K562 (cell line): ENCODE measurements around the gene PPP6C. TPM values are rescaled to one million over a fixed set of nuclear protein-coding genes. Genes with fewer than 3 reads are reported as not detected.

Experiments used
- ATAC-seq: fragments of 200-7000 bp; cut with Tn5 transposase; 3 replicates; pipeline ENCODE4 v1.9.1; 2020; ENCODE audit warnings: moderate library complexity
- BruUV-seq: library from RNA; stranded (reverse); fragments of 400-500 nt; replicated peaks from 2 replicates; lab custom pipeline; 2021; lab: Mats Ljungman, UMichigan
- CTCF ChIA-PET: fragments of 300-600 bp; formaldehyde crosslinking; extraction: SDS; loops from one replicate; lab custom pipeline; 2021; ENCODE audit warnings: low intra/inter-chr PET ratio; lab: Yijun Ruan, JAX
- POLR2A ChIA-PET: fragments of 300-600, 350-650 bp; sonication (Branson Sonifier 250); formaldehyde crosslinking; extraction: SDS; loops from one replicate; lab custom pipeline; 2021; ENCODE audit warnings: antibody characterized with exemption, inconsistent platforms; lab: Yijun Ruan, JAX
- DNase-seq, 4 experiments: peaks; one replicate each; pipeline versions ENCODE4 v3.0.0 to v3.0.0-alpha.2; 2011 to 2018; ENCODE audit warnings: low spot score in 3 of 4, mixed read lengths in 3 of 4; ENCODE audit errors: extremely low read depth in 1 of 4
- FAIRE-seq: peaks from 2 replicates; lab custom pipeline; 2011; peaks lifted over from hg19 to GRCh38; lab: Jason Lieb, UNC
- H2AFZ ChIP-seq: 2 replicates; pipeline ENCODE4 v1.6.0; 2011; ENCODE audit warnings: low read depth, low read length, control low read depth, inconsistent platforms
- H3K27ac ChIP-seq: fragments of 200-600 bp; 3 replicates; pipeline ENCODE4 v1.8.0; 2011; ENCODE audit warnings: low read depth, mild to moderate bottlenecking, control low read depth, inconsistent platforms, low read length, moderate library complexity, mixed read lengths; ENCODE audit errors: extremely low read depth
- H3K27me3 ChIP-seq, 2 experiments: fragments of 300-600 bp in 1 of 2; 2 replicates in 1 of 2; 3 replicates in 1 of 2; pipeline versions ENCODE4 v1.6.0 to v1.8.0; 2011; ENCODE audit warnings: inconsistent platforms in 2 of 2, low read length in 2 of 2, mild to moderate bottlenecking in 1 of 2, mixed read lengths in 1 of 2, moderate library complexity in 1 of 2; ENCODE audit not compliant: control insufficient read depth in 2 of 2, insufficient read depth in 2 of 2
- H3K36me3 ChIP-seq: fragments of 300-600 bp; 3 replicates; pipeline ENCODE4 v1.8.0; 2011; ENCODE audit warnings: mild to moderate bottlenecking, low read length, inconsistent platforms; ENCODE audit not compliant: control insufficient read depth, insufficient read depth
- H3K4me1 ChIP-seq, 2 experiments: fragments of 200-600 bp in 1 of 2; replicated peaks in 1 of 2; 2 replicates in 1 of 2; 3 replicates in 1 of 2; pipeline versions ENCODE4 v1.5.1 to v1.8.0; 2011; ENCODE audit warnings: inconsistent platforms in 2 of 2, low read length in 2 of 2, mild to moderate bottlenecking in 1 of 2, mixed read lengths in 1 of 2, moderate library complexity in 1 of 2; ENCODE audit not compliant: control insufficient read depth in 2 of 2, insufficient read depth in 2 of 2
- H3K4me2 ChIP-seq: 2 replicates; pipeline ENCODE4 v1.6.1; 2011; ENCODE audit warnings: low read length, control low read depth, inconsistent platforms, mixed read lengths; ENCODE audit not compliant: insufficient read depth
- H3K4me3 ChIP-seq: fragments of 200-600 bp; sonication (generic), shearing (Covaris generic); 2 replicates; pipeline ENCODE4 v1.5.1; 2016; ENCODE audit warnings: control low read depth, inconsistent platforms
- H3K79me2 ChIP-seq: fragments of 200-600 bp; 3 replicates; pipeline ENCODE4 v1.8.0; 2011; ENCODE audit warnings: low read length, inconsistent platforms; ENCODE audit not compliant: control insufficient read depth, insufficient read depth
- H3K9ac ChIP-seq, 2 experiments: 2 replicates each; pipeline versions ENCODE4 v1.6.0 to v1.6.1; 2011; ENCODE audit warnings: low read depth in 2 of 2, low read length in 2 of 2, control low read depth in 1 of 2, inconsistent platforms in 1 of 2, mild to moderate bottlenecking in 1 of 2, mixed read lengths in 1 of 2; ENCODE audit not compliant: insufficient read depth in 1 of 2
- H3K9me1 ChIP-seq: one replicate; pipeline ENCODE4 v1.6.0; 2011; ENCODE audit warnings: inconsistent platforms, mild to moderate bottlenecking, low read length, moderate library complexity; ENCODE audit not compliant: control insufficient read depth, insufficient read depth
- H3K9me3 ChIP-seq: replicated peaks from 2 replicates; pipeline ENCODE4 v1.5.1; 2011; ENCODE audit warnings: low read depth, low read length, inconsistent platforms; ENCODE audit not compliant: control insufficient read depth, insufficient read depth
- H4K20me1 ChIP-seq: replicated peaks from 2 replicates; pipeline ENCODE4 v1.6.1; 2011; ENCODE audit warnings: low read length, inconsistent platforms, mixed read lengths; ENCODE audit not compliant: control insufficient read depth, insufficient read depth
- CHD1 ChIP-seq: fragments of 200-600 bp; sonication (generic); IDR thresholded peaks from one replicate; pipeline ENCODE4 v1.6.1; 2012; ENCODE audit warnings: mild to moderate bottlenecking, moderate library complexity, low read length, inconsistent platforms
- MAZ ChIP-seq, 2 experiments: fragments of 450-650 bp in 1 of 2; sonication (generic) in 1 of 2; formaldehyde crosslinking; IDR thresholded peaks in 1 of 2; conservative IDR thresholded peaks in 1 of 2; 2 replicates each; pipeline versions ENCODE4 v1.4.0 to v1.5.0; 2020; ENCODE audit warnings: mild to moderate bottlenecking in 1 of 2, missing genetic modification reagents in 1 of 2
- NCOR1 ChIP-seq: fragments of 450-650 bp; IDR thresholded peaks from 2 replicates; pipeline ENCODE4 v1.6.1; 2016; ENCODE audit warnings: mild to moderate bottlenecking, moderate library complexity
- YBX1 ChIP-seq: fragments of 450-650 bp; IDR thresholded peaks from 2 replicates; pipeline ENCODE4 v1.7.1; 2016; ENCODE audit warnings: mild to moderate bottlenecking
- ZNF311 ChIP-seq: fragments of 250-450 bp; sonication (Bioruptor Pico); IDR thresholded peaks from 2 replicates; pipeline ENCODE4 v1.4.0; 2020; ENCODE audit warnings: mild to moderate bottlenecking, moderate library complexity
- WGBS: fragments of 100-300 bp; shearing (Covaris generic); methylation state at CpG from one replicate; pipeline ENCODE4 v1.1.6; 2016; ENCODE audit warnings: low coverage, mixed read lengths; ENCODE audit not compliant: insufficient coverage; ENCODE audit errors: missing lambda C conversion rate; 5-methylcytosine and 5-hydroxymethylcytosine counted together
- in situ Hi-C: fragments of 300-500 bp; cut with MboI; formaldehyde crosslinking; loops from 4 replicates; pipeline ENCODE4 v1.15.0; 2018; ENCODE audit warnings: inconsistent platforms, mixed read lengths
- intact Hi-C: fragments of 100-400 bp; cut with micrococcal nuclease; formaldehyde crosslinking; loops from 2 replicates; pipeline ENCODE4 v1.14.2; 2022
- polyA plus RNA-seq, 8 experiments: library from polyadenylated mRNA; depleted of rRNA in 4 of 8; stranded (reverse) in 5 of 8; unstranded in 3 of 8; fragments of >200 nt; fragmentation: Nextera tagmentation in 2 of 8; fragmentation: Illumina TruSeq in 1 of 8; extraction: Ambion mirVana in 2 of 8; extraction: Trizol in 1 of 8; gene quantifications; 2 replicates each; pipeline versions ENCODE4 v1.2.1 to v1.2.3, GENCODE V29; 2011 to 2014; ENCODE audit warnings: inconsistent platforms in 1 of 8, missing spikeins in 1 of 8
- total RNA-seq, 7 experiments: library from RNA; depleted of rRNA in 6 of 7; stranded (reverse); fragments of >200 nt in 6 of 7; fragmentation: Illumina TruSeq in 2 of 7; extraction: Trizol in 2 of 7; gene quantifications; 2 replicates each; pipeline versions ENCODE4 v1.2.1 to v1.2.3, GENCODE V29; 2011 to 2021; ENCODE audit warnings: low replicate concordance in 1 of 7
- TF ChIP-seq, protein P1 (sequence below): sonication (generic); formaldehyde crosslinking; IDR thresholded peaks from 2 replicates; pipeline ENCODE4 v1.8.0; 2022; ENCODE audit warnings: mild to moderate bottlenecking, missing genetic modification reagents
- TF ChIP-seq, protein P2 (sequence below): fragments of 450-650 bp; formaldehyde crosslinking; conservative IDR thresholded peaks from 2 replicates; pipeline ENCODE4 v1.4.0; 2022; ENCODE audit warnings: mild to moderate bottlenecking, missing genetic modification characterization
- TF ChIP-seq, protein P3 (sequence below): sonication (generic); formaldehyde crosslinking; IDR thresholded peaks from 2 replicates; pipeline ENCODE4 v1.8.0; 2023; ENCODE audit warnings: mild to moderate bottlenecking, missing genetic modification reagents
- TF ChIP-seq, protein P4 (sequence below), 2 experiments: fragments of 450-650 bp; IDR thresholded peaks; 2 replicates each; pipeline ENCODE4 v1.6.1; 2018; ENCODE audit warnings: mild to moderate bottlenecking in 2 of 2, low read depth in 1 of 2; ENCODE audit not compliant: partially characterized antibody in 2 of 2

Gene PPP6C
- total and polyA plus RNA-seq, 9 of the 15 experiments (the other 6 are each of a cell fraction or from before 2014, with no cell fraction given): 18.8 to 44.8 (median 38.3) TPM

DNA sequence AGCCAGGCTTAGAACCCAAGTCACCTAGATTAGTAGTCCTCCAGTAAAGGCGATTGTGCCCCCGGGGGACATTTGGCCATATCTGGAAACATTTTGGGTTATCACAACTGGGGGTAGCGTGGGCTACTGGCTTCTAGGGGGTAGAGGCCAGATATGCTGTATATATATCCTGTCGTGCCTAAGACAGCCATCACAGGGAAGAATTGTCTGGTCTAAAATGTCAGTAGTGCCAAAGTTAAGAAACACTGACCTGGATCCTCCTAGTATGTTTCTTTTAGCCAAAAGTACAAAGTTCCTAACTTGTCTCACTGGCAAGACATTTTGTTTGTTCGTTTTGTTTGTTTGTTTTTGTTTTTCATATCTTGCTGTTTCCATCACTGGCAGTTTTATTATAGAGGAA is 24.6 kb upstream of the PPP6C start (continued):
- TF ChIP-seq, protein P1, sequence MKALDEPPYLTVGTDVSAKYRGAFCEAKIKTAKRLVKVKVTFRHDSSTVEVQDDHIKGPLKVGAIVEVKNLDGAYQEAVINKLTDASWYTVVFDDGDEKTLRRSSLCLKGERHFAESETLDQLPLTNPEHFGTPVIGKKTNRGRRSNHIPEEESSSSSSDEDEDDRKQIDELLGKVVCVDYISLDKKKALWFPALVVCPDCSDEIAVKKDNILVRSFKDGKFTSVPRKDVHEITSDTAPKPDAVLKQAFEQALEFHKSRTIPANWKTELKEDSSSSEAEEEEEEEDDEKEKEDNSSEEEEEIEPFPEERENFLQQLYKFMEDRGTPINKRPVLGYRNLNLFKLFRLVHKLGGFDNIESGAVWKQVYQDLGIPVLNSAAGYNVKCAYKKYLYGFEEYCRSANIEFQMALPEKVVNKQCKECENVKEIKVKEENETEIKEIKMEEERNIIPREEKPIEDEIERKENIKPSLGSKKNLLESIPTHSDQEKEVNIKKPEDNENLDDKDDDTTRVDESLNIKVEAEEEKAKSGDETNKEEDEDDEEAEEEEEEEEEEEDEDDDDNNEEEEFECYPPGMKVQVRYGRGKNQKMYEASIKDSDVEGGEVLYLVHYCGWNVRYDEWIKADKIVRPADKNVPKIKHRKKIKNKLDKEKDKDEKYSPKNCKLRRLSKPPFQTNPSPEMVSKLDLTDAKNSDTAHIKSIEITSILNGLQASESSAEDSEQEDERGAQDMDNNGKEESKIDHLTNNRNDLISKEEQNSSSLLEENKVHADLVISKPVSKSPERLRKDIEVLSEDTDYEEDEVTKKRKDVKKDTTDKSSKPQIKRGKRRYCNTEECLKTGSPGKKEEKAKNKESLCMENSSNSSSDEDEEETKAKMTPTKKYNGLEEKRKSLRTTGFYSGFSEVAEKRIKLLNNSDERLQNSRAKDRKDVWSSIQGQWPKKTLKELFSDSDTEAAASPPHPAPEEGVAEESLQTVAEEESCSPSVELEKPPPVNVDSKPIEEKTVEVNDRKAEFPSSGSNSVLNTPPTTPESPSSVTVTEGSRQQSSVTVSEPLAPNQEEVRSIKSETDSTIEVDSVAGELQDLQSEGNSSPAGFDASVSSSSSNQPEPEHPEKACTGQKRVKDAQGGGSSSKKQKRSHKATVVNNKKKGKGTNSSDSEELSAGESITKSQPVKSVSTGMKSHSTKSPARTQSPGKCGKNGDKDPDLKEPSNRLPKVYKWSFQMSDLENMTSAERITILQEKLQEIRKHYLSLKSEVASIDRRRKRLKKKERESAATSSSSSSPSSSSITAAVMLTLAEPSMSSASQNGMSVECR (CRISPR knock-in tag): no peak
- TF ChIP-seq, protein P2, sequence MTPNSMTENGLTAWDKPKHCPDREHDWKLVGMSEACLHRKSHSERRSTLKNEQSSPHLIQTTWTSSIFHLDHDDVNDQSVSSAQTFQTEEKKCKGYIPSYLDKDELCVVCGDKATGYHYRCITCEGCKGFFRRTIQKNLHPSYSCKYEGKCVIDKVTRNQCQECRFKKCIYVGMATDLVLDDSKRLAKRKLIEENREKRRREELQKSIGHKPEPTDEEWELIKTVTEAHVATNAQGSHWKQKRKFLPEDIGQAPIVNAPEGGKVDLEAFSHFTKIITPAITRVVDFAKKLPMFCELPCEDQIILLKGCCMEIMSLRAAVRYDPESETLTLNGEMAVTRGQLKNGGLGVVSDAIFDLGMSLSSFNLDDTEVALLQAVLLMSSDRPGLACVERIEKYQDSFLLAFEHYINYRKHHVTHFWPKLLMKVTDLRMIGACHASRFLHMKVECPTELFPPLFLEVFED (CRISPR knock-in tag): no peak
- TF ChIP-seq YBX1: no peak

DNA sequence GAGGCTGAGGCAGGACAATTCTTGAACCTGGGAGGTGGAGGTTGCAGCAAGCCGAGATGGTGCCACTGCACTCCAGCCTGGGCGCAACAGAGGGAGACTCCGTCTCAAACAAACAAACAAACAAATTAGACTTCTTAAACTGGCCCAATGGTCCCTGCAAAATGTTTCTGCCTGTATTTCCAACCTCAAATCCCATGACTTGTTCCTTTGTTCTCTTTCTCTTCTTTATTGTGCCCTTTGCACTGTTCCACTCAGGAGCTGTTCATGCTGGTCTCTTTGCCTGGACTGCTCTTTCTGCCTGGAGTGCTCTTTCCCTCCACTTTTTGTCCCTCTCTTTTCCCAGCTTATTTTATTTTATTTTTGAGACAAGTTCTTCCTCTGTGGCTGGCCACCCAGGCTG is 14.9 kb upstream of the PPP6C start:
- no peak for ATAC-seq
- peaks cover 48% of the 10 kb centered on the region for H3K36me3 ChIP-seq
- FAIRE-seq: no peak
- TF ChIP-seq ZNF311 (CRISPR knock-in tag) (no peak), CHD1 (no peak), MAZ (CRISPR knock-in tag; conservative IDR thresholded peaks at IDR 0.05 in 1 of 2, IDR thresholded peaks at IDR 0.05 in 1 of 2) (no peak), NCOR1 (no peak)
- TF ChIP-seq, protein P3, sequence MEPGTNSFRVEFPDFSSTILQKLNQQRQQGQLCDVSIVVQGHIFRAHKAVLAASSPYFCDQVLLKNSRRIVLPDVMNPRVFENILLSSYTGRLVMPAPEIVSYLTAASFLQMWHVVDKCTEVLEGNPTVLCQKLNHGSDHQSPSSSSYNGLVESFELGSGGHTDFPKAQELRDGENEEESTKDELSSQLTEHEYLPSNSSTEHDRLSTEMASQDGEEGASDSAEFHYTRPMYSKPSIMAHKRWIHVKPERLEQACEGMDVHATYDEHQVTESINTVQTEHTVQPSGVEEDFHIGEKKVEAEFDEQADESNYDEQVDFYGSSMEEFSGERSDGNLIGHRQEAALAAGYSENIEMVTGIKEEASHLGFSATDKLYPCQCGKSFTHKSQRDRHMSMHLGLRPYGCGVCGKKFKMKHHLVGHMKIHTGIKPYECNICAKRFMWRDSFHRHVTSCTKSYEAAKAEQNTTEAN (CRISPR knock-in tag): no peak
- TF ChIP-seq, protein P4, sequence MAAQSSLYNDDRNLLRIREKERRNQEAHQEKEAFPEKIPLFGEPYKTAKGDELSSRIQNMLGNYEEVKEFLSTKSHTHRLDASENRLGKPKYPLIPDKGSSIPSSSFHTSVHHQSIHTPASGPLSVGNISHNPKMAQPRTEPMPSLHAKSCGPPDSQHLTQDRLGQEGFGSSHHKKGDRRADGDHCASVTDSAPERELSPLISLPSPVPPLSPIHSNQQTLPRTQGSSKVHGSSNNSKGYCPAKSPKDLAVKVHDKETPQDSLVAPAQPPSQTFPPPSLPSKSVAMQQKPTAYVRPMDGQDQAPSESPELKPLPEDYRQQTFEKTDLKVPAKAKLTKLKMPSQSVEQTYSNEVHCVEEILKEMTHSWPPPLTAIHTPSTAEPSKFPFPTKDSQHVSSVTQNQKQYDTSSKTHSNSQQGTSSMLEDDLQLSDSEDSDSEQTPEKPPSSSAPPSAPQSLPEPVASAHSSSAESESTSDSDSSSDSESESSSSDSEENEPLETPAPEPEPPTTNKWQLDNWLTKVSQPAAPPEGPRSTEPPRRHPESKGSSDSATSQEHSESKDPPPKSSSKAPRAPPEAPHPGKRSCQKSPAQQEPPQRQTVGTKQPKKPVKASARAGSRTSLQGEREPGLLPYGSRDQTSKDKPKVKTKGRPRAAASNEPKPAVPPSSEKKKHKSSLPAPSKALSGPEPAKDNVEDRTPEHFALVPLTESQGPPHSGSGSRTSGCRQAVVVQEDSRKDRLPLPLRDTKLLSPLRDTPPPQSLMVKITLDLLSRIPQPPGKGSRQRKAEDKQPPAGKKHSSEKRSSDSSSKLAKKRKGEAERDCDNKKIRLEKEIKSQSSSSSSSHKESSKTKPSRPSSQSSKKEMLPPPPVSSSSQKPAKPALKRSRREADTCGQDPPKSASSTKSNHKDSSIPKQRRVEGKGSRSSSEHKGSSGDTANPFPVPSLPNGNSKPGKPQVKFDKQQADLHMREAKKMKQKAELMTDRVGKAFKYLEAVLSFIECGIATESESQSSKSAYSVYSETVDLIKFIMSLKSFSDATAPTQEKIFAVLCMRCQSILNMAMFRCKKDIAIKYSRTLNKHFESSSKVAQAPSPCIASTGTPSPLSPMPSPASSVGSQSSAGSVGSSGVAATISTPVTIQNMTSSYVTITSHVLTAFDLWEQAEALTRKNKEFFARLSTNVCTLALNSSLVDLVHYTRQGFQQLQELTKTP (IDR thresholded peaks at IDR 0.05; ENCODE audit: low read depth in 1 of 2, partially characterized antibody in 2 of 2): no peak

More for the DNA sequence above, 14.9 kb upstream of the PPP6C start:
- in situ Hi-C loops: no loop called here
- no peak for DNase-seq
- WGBS: 96% methylated on average over 3 of the region's 3 CpGs
- H3K4me3 ChIP-seq: no peak overlapping the region
- H4K20me1 ChIP-seq: no peaks in the 10 kb centered on the region
- ChIA-PET POLR2A (no interaction called here), CTCF (no interaction called here)
- no peak overlapping the region for H3K4me2 ChIP-seq
- peaks cover 1 to 9% of the 10 kb centered on the region in 2 experiments; a peak in 3 of 5 replicates for H3K4me1 ChIP-seq
- H3K27me3 ChIP-seq: no peaks in the 10 kb centered on the region
- BruUV-seq: no TSS peak
- intact Hi-C loops: no loop called here
- no peak overlapping the region for H3K27ac ChIP-seq
- no peaks in the 10 kb centered on the region for H3K9me1 ChIP-seq
- H3K79me2 ChIP-seq: peaks cover 12% of the 10 kb centered on the region
- H2AFZ ChIP-seq: no peak overlapping the region
- H3K9me3 ChIP-seq: no peaks in the 10 kb centered on the region
- H3K9ac ChIP-seq: no peak overlapping the region
